Tibial nerve (tissue), 4 donors: ENCODE measurements around the gene ABCB1.

Experiments used
- EP300 ChIP-seq, 2 donors: sonication (generic); formaldehyde crosslinking; IDR thresholded peaks; one replicate each; pipeline ENCODE4 v1.6.1; 2017; ENCODE audit warnings: antibody characterized with exemption in 2 of 2, mild to moderate bottlenecking in 1 of 2
- POLR2A ChIP-seq, 2 donors: fragments of 450-650 bp; IDR thresholded peaks; one replicate each; pipeline ENCODE4 v1.6.1; 2017; ENCODE audit warnings: antibody characterized with exemption in 2 of 2, mild to moderate bottlenecking in 2 of 2, moderate library complexity in 2 of 2
- TF ChIP-seq, protein P1 (sequence below), 5 experiments: fragments of 200-600 bp in 3 of 5; fragments of 450-650 bp in 2 of 5; sonication (generic) in 3 of 5; IDR thresholded peaks; one replicate each; pipeline ENCODE4 v1.5.1; 2016 to 2019; ENCODE audit warnings: antibody characterized with exemption in 5 of 5, mild to moderate bottlenecking in 3 of 5, moderate library complexity in 2 of 5

- TF ChIP-seq, protein P1, sequence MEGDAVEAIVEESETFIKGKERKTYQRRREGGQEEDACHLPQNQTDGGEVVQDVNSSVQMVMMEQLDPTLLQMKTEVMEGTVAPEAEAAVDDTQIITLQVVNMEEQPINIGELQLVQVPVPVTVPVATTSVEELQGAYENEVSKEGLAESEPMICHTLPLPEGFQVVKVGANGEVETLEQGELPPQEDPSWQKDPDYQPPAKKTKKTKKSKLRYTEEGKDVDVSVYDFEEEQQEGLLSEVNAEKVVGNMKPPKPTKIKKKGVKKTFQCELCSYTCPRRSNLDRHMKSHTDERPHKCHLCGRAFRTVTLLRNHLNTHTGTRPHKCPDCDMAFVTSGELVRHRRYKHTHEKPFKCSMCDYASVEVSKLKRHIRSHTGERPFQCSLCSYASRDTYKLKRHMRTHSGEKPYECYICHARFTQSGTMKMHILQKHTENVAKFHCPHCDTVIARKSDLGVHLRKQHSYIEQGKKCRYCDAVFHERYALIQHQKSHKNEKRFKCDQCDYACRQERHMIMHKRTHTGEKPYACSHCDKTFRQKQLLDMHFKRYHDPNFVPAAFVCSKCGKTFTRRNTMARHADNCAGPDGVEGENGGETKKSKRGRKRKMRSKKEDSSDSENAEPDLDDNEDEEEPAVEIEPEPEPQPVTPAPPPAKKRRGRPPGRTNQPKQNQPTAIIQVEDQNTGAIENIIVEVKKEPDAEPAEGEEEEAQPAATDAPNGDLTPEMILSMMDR (IDR thresholded peaks at IDR 0.05) = no peak
- TF ChIP-seq POLR2A (IDR thresholded peaks at IDR 0.05) (no peak), EP300 (IDR thresholded peaks at IDR 0.05) (no peak)
These were observed 11.1 kb downstream of the ABCB1 start for GRCh38 chr7:87589631-87590030.
